Caco-2 (cell line): Measurements from ENCODE around the gene FARSB. TPM values are rescaled to one million over a fixed set of nuclear protein-coding genes. Genes with fewer than 3 reads are reported as not detected.

ENCODE experiments used
- BruUV-seq: library from RNA; stranded (reverse); fragments of 400-500 nt; replicated peaks from 2 replicates; lab custom pipeline; 2021; lab: Mats Ljungman, UMichigan
- CTCF ChIA-PET: fragments of 300-600 bp; sonication (Branson Sonifier 250); formaldehyde crosslinking; loops from one replicate; lab custom pipeline; 2022; ENCODE audit warnings: antibody characterized with exemption; lab: Charles Lee
- POLR2A ChIA-PET: fragments of 300-600 bp; sonication (Branson Sonifier 250); formaldehyde crosslinking; loops from one replicate; lab custom pipeline; 2022; ENCODE audit warnings: antibody characterized with exemption; lab: Charles Lee
- DNase-seq, 2 experiments: peaks; one replicate each; pipeline versions ENCODE4 v3.0.0 to v3.0.0-alpha.2; 2020 to 2022
- H3K27me3 ChIP-seq: replicated peaks from 2 replicates; pipeline ENCODE4 v1.6.0; 2011; ENCODE audit warnings: low read length; ENCODE audit not compliant: control insufficient read depth, insufficient read depth
- H3K36me3 ChIP-seq: 2 replicates; pipeline ENCODE4 v1.5.1; 2011; ENCODE audit warnings: low read length; ENCODE audit not compliant: control insufficient read depth, insufficient read depth
- H3K4me1 ChIP-seq: fragments of 250-450 bp; sonication (Bioruptor Pico); 2 replicates; pipeline ENCODE4 v1.5.1; 2020; ENCODE audit warnings: mild to moderate bottlenecking
- H3K4me3 ChIP-seq: 2 replicates; pipeline ENCODE4 v1.5.1; 2011; ENCODE audit warnings: low read depth, mild to moderate bottlenecking, control low read depth, low read length
- H3K9me3 ChIP-seq: fragments of 250-450 bp; sonication (Bioruptor Pico); 2 replicates; pipeline ENCODE4 v1.5.1; 2020; ENCODE audit warnings: mild to moderate bottlenecking, moderate library complexity
- H3K27ac Mint-ChIP-seq: one replicate; pipeline ENCODE4 v1.8.0; 2022; ENCODE audit warnings: mixed read lengths; ENCODE audit not compliant: unreplicated experiment
- H3K27me3 Mint-ChIP-seq: one replicate; pipeline ENCODE4 v1.8.0; 2022; ENCODE audit warnings: mixed read lengths; ENCODE audit not compliant: insufficient read depth, unreplicated experiment
- H3K36me3 Mint-ChIP-seq: one replicate; pipeline ENCODE4 v1.8.0; 2022; ENCODE audit warnings: mild to moderate bottlenecking, mixed read lengths; ENCODE audit not compliant: insufficient read depth, unreplicated experiment
- H3K4me1 Mint-ChIP-seq: one replicate; pipeline ENCODE4 v1.8.0; 2022; ENCODE audit warnings: low read depth, mixed read lengths; ENCODE audit not compliant: unreplicated experiment
- H3K4me3 Mint-ChIP-seq: one replicate; pipeline ENCODE4 v1.8.0; 2022; ENCODE audit warnings: mild to moderate bottlenecking, moderate library complexity, mixed read lengths; ENCODE audit not compliant: unreplicated experiment
- H3K9me3 Mint-ChIP-seq: one replicate; pipeline ENCODE4 v1.8.0; 2022; ENCODE audit warnings: mixed read lengths; ENCODE audit not compliant: unreplicated experiment
- CTCF ChIP-seq, 2 experiments: fragments of 200-600 bp in 1 of 2; IDR thresholded peaks; 1 replicate in 1 of 2; 2 replicates in 1 of 2; pipeline versions ENCODE4 v1.5.1 to v1.8.0; 2011 to 2022; ENCODE audit warnings: antibody characterized with exemption in 1 of 2, control low read depth in 1 of 2, inconsistent platforms in 1 of 2, low read depth in 1 of 2, low read length in 1 of 2, mild to moderate bottlenecking in 1 of 2, moderate library complexity in 1 of 2; ENCODE audit not compliant: insufficient read depth in 1 of 2, severe bottlenecking in 1 of 2, unreplicated experiment in 1 of 2
- intact Hi-C: fragments of 100-400 bp; cut with micrococcal nuclease; formaldehyde crosslinking; loops from one replicate; pipeline ENCODE4 v1.10.0; 2022; ENCODE audit not compliant: unreplicated experiment
- total RNA-seq: library from RNA; stranded (reverse); gene quantifications from 2 replicates; pipeline ENCODE4 v1.2.3, GENCODE V29; 2022

FARSB gene
- total RNA-seq, 1 experiment from 2014 or later = 48.9 TPM

- H3K9me3 ChIP-seq = no peaks in the 10 kb centered on the region
- no peaks in the 10 kb centered on the region for H3K4me1 ChIP-seq
- Mint-ChIP-seq H3K27me3 (no peaks in the 10 kb centered on the region), H3K4me1 (peaks cover under 1% of the 10 kb centered on the region), H3K9me3 (no peaks in the 10 kb centered on the region), H3K27ac (no peak overlapping the region), H3K36me3 (no peaks in the 10 kb centered on the region), H3K4me3 (no peak overlapping the region)
- intact Hi-C loops = no loop called here
- no peak overlapping the region for H3K4me3 ChIP-seq
- no peak for DNase-seq
- ChIA-PET POLR2A (no interaction called here), CTCF (no interaction called here)
- no peak for TF ChIP-seq CTCF (IDR thresholded peaks at IDR 0.05; ENCODE audit: insufficient read depth in 1 of 2, low read depth in 1 of 2, low read length in 1 of 2, severe bottlenecking in 1 of 2, unreplicated experiment in 1 of 2)
- no peaks in the 10 kb centered on the region for H3K27me3 ChIP-seq
- no TSS peak for BruUV-seq
- no peaks in the 10 kb centered on the region for H3K36me3 ChIP-seq
Measured at GRCh38 chr2:222701721-222702131, 45.8 kb upstream of the FARSB start.

GRCh38 chr2:222701233-222701632 is 45.3 kb upstream of the FARSB start:
- Histone ChIP-seq H3K36me3 (no peaks in the 10 kb centered on the region), H3K4me3 (no peak overlapping the region), H3K4me1 (no peaks in the 10 kb centered on the region), H3K27me3 (no peaks in the 10 kb centered on the region), H3K9me3 (no peaks in the 10 kb centered on the region)
- Mint-ChIP-seq H3K9me3 (no peaks in the 10 kb centered on the region), H3K27me3 (no peaks in the 10 kb centered on the region), H3K4me3 (no peak overlapping the region), H3K36me3 (no peaks in the 10 kb centered on the region), H3K4me1 (no peaks in the 10 kb centered on the region), H3K27ac (no peak overlapping the region)
- DNase-seq = no peak
- intact Hi-C loops = no loop called here
- CTCF ChIA-PET = no interaction called here
- no TSS peak for BruUV-seq
- POLR2A ChIA-PET = no interaction called here
- TF ChIP-seq CTCF (IDR thresholded peaks at IDR 0.05; ENCODE audit: insufficient read depth in 1 of 2, low read depth in 1 of 2, low read length in 1 of 2, severe bottlenecking in 1 of 2, unreplicated experiment in 1 of 2) = no peak

- POLR2A ChIA-PET = no interaction called here
Measured at GRCh38 chr2:222698276-222698675, 42.4 kb upstream of the FARSB start.

More at GRCh38 chr2:222698276-222698675, 42.4 kb upstream of the FARSB start:
- H3K4me1 Mint-ChIP-seq = no peaks in the 10 kb centered on the region
- BruUV-seq = no TSS peak
- intact Hi-C loops = no loop called here
- H3K4me3 ChIP-seq = no peak overlapping the region
- CTCF ChIA-PET = no interaction called here
- no peaks in the 10 kb centered on the region for H3K36me3 ChIP-seq
- TF ChIP-seq CTCF (IDR thresholded peaks at IDR 0.05; ENCODE audit: insufficient read depth in 1 of 2, low read depth in 1 of 2, low read length in 1 of 2, severe bottlenecking in 1 of 2, unreplicated experiment in 1 of 2) = no peak
- H3K4me3 Mint-ChIP-seq = no peak overlapping the region
- DNase-seq = no peak
- no peak overlapping the region for H3K27ac Mint-ChIP-seq
- no peaks in the 10 kb centered on the region for H3K9me3 ChIP-seq
- no peaks in the 10 kb centered on the region for H3K27me3 ChIP-seq
- H3K4me1 ChIP-seq = no peaks in the 10 kb centered on the region
- no peaks in the 10 kb centered on the region for H3K9me3 Mint-ChIP-seq
- H3K36me3 Mint-ChIP-seq = no peaks in the 10 kb centered on the region
- no peaks in the 10 kb centered on the region for H3K27me3 Mint-ChIP-seq
